Measurements from ENCODE around the gene EYA2.

The EYA2 gene

GRCh38 chr20:47108994-47109393 lies 214.4 kb downstream of the EYA2 start:
- no peak overlapping the region for H3K4me3 ChIP-seq (ENCODE audit: low read depth, low read length)
- DNase-seq (ENCODE audit: low read depth) = no peak
- no peak for TF ChIP-seq CTCF (IDR thresholded peaks at IDR 0.05; ENCODE audit: control insufficient read depth, extremely low read depth, insufficient read depth)

DNA sequence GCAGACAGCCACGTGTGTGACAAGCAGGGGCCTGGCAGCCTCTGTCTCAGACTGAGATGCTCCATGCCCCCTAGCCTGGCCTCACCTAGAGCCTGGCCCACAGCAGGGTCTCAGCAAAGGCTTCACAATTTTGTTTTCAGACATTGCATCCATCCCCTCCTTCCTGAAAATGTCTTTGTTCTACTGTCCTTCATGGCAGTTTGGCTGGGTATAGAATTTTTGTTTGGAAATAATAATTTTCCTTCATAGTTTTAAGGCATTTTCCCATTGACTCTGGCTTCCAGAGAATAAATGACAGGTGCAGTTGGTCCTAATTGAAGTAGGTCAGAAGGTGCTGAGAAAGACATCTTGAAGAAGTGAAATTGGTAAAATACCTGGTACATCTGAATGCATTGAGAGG lies 216.2 kb downstream of the EYA2 start:
- no peak overlapping the region for H3K4me3 ChIP-seq (ENCODE audit: low read depth, low read length)
- DNase-seq (ENCODE audit: low read depth) = no peak
- TF ChIP-seq CTCF (IDR thresholded peaks at IDR 0.05; ENCODE audit: control insufficient read depth, extremely low read depth, insufficient read depth) = no peak

DNA sequence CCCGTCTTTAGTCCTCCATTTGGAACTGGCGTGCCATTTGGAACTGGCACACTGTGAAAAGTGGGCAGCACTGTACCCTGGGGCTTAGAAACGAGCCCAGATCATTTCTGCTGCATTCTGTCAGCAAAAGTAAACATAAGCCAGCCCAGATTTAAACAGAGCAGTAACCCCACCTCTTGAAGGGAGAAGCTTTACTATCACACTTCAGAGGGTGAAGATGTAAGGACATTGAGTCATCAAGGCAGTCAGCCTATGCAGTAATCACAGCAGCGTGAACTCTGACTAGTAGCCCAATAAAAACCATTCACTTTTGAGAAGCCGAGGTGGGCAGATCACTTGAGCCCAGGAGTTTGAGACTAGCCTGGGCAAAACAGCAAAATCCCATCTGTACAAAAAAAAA lies 216.9 kb downstream of the EYA2 start:
- no peak for TF ChIP-seq CTCF (IDR thresholded peaks at IDR 0.05; ENCODE audit: control insufficient read depth, extremely low read depth, insufficient read depth)
- H3K4me3 ChIP-seq (ENCODE audit: low read depth, low read length) = no peak overlapping the region
- DNase-seq (ENCODE audit: low read depth) = no peak

DNA sequence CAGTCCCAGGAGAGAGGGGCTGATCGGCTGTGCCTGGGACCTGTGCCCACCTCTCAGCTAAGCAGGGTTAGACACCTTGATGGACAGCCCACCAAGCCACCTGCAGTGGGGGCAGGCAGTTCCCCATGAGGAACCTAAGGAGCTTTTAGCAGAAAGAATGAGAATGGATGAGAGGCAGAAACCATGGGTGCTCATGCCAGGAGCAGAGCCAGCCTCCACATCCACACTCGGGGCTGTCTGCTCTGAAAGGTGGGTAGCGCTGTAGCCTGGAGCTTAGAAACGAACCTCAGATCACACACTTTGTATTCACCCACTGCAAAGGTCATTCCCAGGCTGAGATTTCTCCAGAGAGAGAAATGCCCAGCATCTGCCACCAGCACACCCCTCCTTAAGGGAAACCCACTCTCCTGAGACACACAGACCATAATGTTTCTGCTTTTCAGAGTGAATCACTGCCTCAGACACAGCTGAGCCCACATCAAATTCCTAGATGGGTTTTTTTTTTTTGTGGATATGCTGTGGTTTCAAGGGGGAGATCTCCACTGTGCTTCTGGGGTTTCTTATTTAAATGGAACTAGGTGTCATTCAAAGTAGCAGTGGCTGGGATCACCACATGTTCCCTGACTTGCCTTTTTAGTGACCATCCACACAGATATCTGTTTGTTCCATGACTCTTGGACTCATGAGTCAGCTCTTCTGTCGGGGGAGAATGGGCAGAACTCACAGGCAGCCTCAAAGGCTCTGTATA lies 218.9 kb downstream of the EYA2 start:
- no peak for DNase-seq (ENCODE audit: low read depth)

GRCh38 chr20:47115694-47116093 lies 221.1 kb downstream of the EYA2 start:
- TF ChIP-seq CTCF (IDR thresholded peaks at IDR 0.05; ENCODE audit: control insufficient read depth, extremely low read depth, insufficient read depth) = no peak
- no peak for DNase-seq (ENCODE audit: low read depth)
- no peak overlapping the region for H3K4me3 ChIP-seq (ENCODE audit: low read depth, low read length)

More for the DNA sequence above, 218.9 kb downstream of the EYA2 start:
- no peak overlapping the region for H3K4me3 ChIP-seq (ENCODE audit: low read depth, low read length)
- TF ChIP-seq CTCF (IDR thresholded peaks at IDR 0.05; ENCODE audit: control insufficient read depth, extremely low read depth, insufficient read depth) = no peak

GRCh38 chr20:47117371-47117770 lies 222.7 kb downstream of the EYA2 start:
- DNase-seq (ENCODE audit: low read depth) = no peak
- H3K4me3 ChIP-seq (ENCODE audit: low read depth, low read length) = peak overlapping the region; percentile 1; the same call in 1 of the 2 replicates
- no peak for TF ChIP-seq CTCF (IDR thresholded peaks at IDR 0.05; ENCODE audit: control insufficient read depth, extremely low read depth, insufficient read depth)

DNA sequence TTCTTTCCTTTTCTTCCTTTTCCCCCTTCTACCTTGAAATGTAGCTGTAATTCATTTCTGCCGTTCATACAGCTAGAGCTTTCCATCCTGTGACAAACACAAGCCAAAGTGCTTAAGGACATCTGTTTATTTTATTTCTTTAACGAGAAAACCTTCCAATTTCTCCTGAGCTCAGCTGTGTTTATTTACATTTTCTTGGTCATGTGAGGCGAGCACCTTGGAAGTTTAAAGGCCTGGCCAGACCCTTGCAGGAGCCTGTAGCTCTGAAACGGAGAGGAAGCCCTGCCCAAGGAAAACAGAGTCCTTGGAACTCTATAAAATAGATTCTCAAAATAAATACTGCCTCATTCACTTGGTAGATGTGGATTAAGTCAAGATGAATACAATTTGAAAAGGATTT lies 223.1 kb downstream of the EYA2 start:
- TF ChIP-seq CTCF (IDR thresholded peaks at IDR 0.05; ENCODE audit: control insufficient read depth, extremely low read depth, insufficient read depth) = no peak
- DNase-seq (ENCODE audit: low read depth) = peak; percentile 85

More for the DNA sequence above, 223.1 kb downstream of the EYA2 start:
- H3K4me3 ChIP-seq (ENCODE audit: low read depth, low read length) = peak overlapping the region; percentile 1; the same call in 1 of the 2 replicates

All from LNCaP clone FGC (cell line).